ENCODE results near the gene MBTD1. TPM values are rescaled to one million over a fixed set of nuclear protein-coding genes. Genes with fewer than 3 reads are reported as not detected.

The MBTD1 gene
- total and polyA plus RNA-seq, 9 of the 15 experiments (the other 6 are each of a cell fraction or from before 2014, with no cell fraction given): 2.1 to 26.3 (median 13.3) TPM

DNA sequence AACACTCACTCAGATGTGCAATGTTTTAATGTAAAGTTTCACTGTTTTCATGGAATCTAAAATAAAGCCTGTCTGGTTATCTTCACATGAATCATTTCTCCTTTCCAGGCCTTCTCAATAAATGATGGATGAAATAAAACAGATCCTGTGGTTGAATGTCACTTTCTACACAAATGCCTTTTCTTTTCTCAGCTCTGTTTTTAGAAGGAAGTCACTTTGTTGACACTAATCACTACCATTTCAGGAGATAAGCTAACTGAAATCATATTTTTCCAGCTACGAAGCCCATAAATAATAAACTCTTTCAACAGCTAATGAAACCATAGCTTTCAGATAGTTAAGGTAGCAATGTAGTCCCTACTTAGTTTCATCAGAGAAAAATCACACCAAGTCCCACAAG, 75.7 kb downstream of the MBTD1 start (continued):
- TF ChIP-seq, protein P1, sequence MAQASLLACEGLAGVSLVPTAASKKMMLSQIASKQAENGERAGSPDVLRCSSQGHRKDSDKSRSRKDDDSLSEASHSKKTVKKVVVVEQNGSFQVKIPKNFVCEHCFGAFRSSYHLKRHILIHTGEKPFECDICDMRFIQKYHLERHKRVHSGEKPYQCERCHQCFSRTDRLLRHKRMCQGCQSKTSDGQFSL (CRISPR knock-in tag; IDR thresholded peaks at IDR 0.05): no peak
- TF ChIP-seq, protein P1 (tag; IDR thresholded peaks at IDR 0.05): no peak

DNA sequence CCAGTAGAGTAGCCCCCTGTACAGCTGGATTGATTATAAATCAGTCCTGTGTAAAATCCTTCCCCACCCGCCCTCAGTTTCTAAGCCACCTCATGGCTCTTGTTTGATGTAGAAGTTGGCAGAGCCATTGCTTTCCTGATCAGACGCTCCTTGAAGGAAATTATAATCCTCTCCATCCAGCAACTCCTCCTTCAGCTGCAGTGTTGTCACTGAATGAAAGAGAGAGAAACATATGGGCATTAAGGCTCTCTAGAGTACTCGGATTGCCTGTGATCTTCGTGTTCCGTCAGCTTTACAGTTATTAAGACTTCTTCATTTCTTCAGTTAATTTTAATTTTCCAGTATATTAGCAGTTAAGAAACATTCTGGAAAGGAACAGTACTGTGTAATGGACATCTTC, 79.4 kb downstream of the MBTD1 start:
- no TSS peak for BruUV-seq (replicated peaks)
- no peaks in the 10 kb centered on the region for H3K4me1 ChIP-seq (replicated peaks in 1 of 2; ENCODE audit: control insufficient read depth in 2 of 2, insufficient read depth in 2 of 2, low read length in 2 of 2)
- H4K20me1 ChIP-seq (replicated peaks; ENCODE audit: control insufficient read depth, insufficient read depth, low read length): no peaks in the 10 kb centered on the region
- H3K36me3 ChIP-seq (ENCODE audit: control insufficient read depth, insufficient read depth, low read length): peaks cover 63% of the 10 kb centered on the region; the same call in 2 of the 3 replicates
- WGBS (ENCODE audit: insufficient coverage, low coverage, missing lambda C conversion rate): 83% methylated on average over 5 of the region's 5 CpGs
- H3K9me1 ChIP-seq (ENCODE audit: control insufficient read depth, insufficient read depth, low read length): no peaks in the 10 kb centered on the region
- ChIA-PET POLR2A (interaction anchor here (0.6 to 1.5 kb wide), 4 partner anchors 9 to 75 kb away, joined by 3 read pairs; no protein-coding TSS in a partner anchor), CTCF (ENCODE audit: low intra/inter-chr PET ratio) (no interaction called here)
- H3K27ac ChIP-seq (ENCODE audit: extremely low read depth, low read depth, low read length): no peak overlapping the region
- no peak for TF ChIP-seq NFRKB (IDR thresholded peaks at IDR 0.05; ENCODE audit: low read depth)
- no peak for TF ChIP-seq TAF1 (IDR thresholded peaks at IDR 0.05; ENCODE audit: control insufficient read depth, extremely low read depth, insufficient read depth, low read length, severe bottlenecking)
- no peak for TF ChIP-seq ZNF239 (CRISPR knock-in tag; IDR thresholded peaks at IDR 0.05)
- TF ChIP-seq, protein P2, sequence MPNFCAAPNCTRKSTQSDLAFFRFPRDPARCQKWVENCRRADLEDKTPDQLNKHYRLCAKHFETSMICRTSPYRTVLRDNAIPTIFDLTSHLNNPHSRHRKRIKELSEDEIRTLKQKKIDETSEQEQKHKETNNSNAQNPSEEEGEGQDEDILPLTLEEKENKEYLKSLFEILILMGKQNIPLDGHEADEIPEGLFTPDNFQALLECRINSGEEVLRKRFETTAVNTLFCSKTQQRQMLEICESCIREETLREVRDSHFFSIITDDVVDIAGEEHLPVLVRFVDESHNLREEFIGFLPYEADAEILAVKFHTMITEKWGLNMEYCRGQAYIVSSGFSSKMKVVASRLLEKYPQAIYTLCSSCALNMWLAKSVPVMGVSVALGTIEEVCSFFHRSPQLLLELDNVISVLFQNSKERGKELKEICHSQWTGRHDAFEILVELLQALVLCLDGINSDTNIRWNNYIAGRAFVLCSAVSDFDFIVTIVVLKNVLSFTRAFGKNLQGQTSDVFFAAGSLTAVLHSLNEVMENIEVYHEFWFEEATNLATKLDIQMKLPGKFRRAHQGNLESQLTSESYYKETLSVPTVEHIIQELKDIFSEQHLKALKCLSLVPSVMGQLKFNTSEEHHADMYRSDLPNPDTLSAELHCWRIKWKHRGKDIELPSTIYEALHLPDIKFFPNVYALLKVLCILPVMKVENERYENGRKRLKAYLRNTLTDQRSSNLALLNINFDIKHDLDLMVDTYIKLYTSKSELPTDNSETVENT (CRISPR knock-in tag; IDR thresholded peaks at IDR 0.05): no peak
- no peak for TF ChIP-seq TSC22D4 (tag; IDR thresholded peaks at IDR 0.05)
- TF ChIP-seq ZNF354B (CRISPR knock-in tag; IDR thresholded peaks at IDR 0.05): no peak
- TF ChIP-seq PURB (CRISPR knock-in tag; IDR thresholded peaks at IDR 0.05; ENCODE audit: low read depth): no peak
- TF ChIP-seq, protein P3, sequence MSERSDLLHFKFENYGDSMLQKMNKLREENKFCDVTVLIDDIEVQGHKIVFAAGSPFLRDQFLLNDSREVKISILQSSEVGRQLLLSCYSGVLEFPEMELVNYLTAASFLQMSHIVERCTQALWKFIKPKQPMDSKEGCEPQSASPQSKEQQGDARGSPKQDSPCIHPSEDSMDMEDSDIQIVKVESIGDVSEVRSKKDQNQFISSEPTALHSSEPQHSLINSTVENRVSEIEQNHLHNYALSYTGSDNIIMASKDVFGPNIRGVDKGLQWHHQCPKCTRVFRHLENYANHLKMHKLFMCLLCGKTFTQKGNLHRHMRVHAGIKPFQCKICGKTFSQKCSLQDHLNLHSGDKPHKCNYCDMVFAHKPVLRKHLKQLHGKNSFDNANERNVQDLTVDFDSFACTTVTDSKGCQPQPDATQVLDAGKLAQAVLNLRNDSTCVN (CRISPR knock-in tag; IDR thresholded peaks at IDR 0.05): no peak
- TF ChIP-seq FIP1L1 (IDR thresholded peaks at IDR 0.05; ENCODE audit: low read depth, low read length, poor library complexity, severe bottlenecking): no peak
- TF ChIP-seq ZNF764 (CRISPR knock-in tag; IDR thresholded peaks at IDR 0.05; ENCODE audit: low read depth): no peak
- no peak for TF ChIP-seq NFXL1 (CRISPR knock-in tag; IDR thresholded peaks at IDR 0.05)
- no peak for TF ChIP-seq ZNF274 (IDR thresholded peaks at IDR 0.05; ENCODE audit: borderline replicate concordance, low read depth, low read length)
- no peak for TF ChIP-seq GTF2A2 (tag; IDR thresholded peaks at IDR 0.05)
- FAIRE-seq (no peak), ATAC-seq (no peak), DNase-seq (ENCODE audit: extremely low read depth in 1 of 4, low spot score in 3 of 4) (no peak)
- H3K27me3 ChIP-seq (ENCODE audit: control insufficient read depth in 2 of 2, insufficient read depth in 2 of 2, low read length in 2 of 2): no peaks in the 10 kb centered on the region
- no peak overlapping the region for H3K9ac ChIP-seq (ENCODE audit: insufficient read depth in 1 of 2, low read depth in 2 of 2, low read length in 2 of 2)
- no peak overlapping the region for H3K4me3 ChIP-seq
- in situ Hi-C loops (cut with MboI) (no loop called here), intact Hi-C loops (cut with micrococcal nuclease) (no loop called here)
- no peaks in the 10 kb centered on the region for H3K79me2 ChIP-seq (ENCODE audit: control insufficient read depth, insufficient read depth, low read length)
- H2AFZ ChIP-seq (ENCODE audit: low read depth, low read length): no peak overlapping the region
- H3K9me3 ChIP-seq (replicated peaks; ENCODE audit: control insufficient read depth, insufficient read depth, low read depth, low read length): no peaks in the 10 kb centered on the region
- no peak overlapping the region for H3K4me2 ChIP-seq (ENCODE audit: insufficient read depth, low read length)
